KMS-11 (cell line): ENCODE measurements around the gene SHISA5.

ENCODE experiments used
- H2AFZ ChIP-seq: fragments of 200-600 bp; sonication (generic); 2 replicates; pipeline ENCODE4 v1.6.1; 2016; ENCODE audit warnings: antibody characterized with exemption, mixed run types, low read depth
- H3K27ac ChIP-seq: fragments of 200-600 bp; sonication (generic); 2 replicates; pipeline ENCODE4 v1.6.1; 2016; ENCODE audit warnings: mild to moderate bottlenecking, mixed run types
- H3K27me3 ChIP-seq: fragments of 200-600 bp; sonication (generic); 2 replicates; pipeline ENCODE4 v1.6.1; 2017; ENCODE audit warnings: mild to moderate bottlenecking, low read depth, mixed run types, moderate library complexity; ENCODE audit not compliant: insufficient read depth
- H3K36me3 ChIP-seq: fragments of 200-600 bp; sonication (generic); 2 replicates; pipeline ENCODE4 v1.6.1; 2017; ENCODE audit warnings: mild to moderate bottlenecking, mixed run types; ENCODE audit not compliant: insufficient read depth
- H3K4me1 ChIP-seq: fragments of 200-600 bp; sonication (generic); 2 replicates; pipeline ENCODE4 v1.6.1; 2016; ENCODE audit warnings: mild to moderate bottlenecking, low read depth, mixed run types; ENCODE audit not compliant: poor library complexity, severe bottlenecking
- H3K4me2 ChIP-seq: fragments of 200-600 bp; sonication (generic); 2 replicates; pipeline ENCODE4 v1.7.0; 2016; ENCODE audit warnings: mild to moderate bottlenecking, mixed run types
- H3K4me3 ChIP-seq: fragments of 200-600 bp; sonication (generic); IDR thresholded peaks from 2 replicates; pipeline ENCODE4 v1.6.1; 2017; ENCODE audit warnings: low read depth, low read length, mixed read lengths; ENCODE audit not compliant: insufficient read depth
- H3K79me2 ChIP-seq: fragments of 200-600 bp; sonication (generic); 2 replicates; pipeline ENCODE4 v1.6.1; 2016; ENCODE audit warnings: low read depth, mixed run types; ENCODE audit not compliant: insufficient read depth
- H3K9ac ChIP-seq: fragments of 200-600 bp; sonication (generic); 2 replicates; pipeline ENCODE4 v1.6.1; 2016; ENCODE audit warnings: mild to moderate bottlenecking, mixed run types
- H4K20me1 ChIP-seq: fragments of 200-600 bp; sonication (generic); 2 replicates; pipeline ENCODE4 v1.6.1; 2016; ENCODE audit warnings: mild to moderate bottlenecking, mixed run types; ENCODE audit not compliant: insufficient read depth
- TF ChIP-seq, protein P1 (sequence below): fragments of 200-600 bp; sonication (generic); conservative IDR thresholded peaks from 2 replicates; pipeline ENCODE4 v1.6.1; 2017; ENCODE audit warnings: low read depth, mild to moderate bottlenecking, antibody characterized with exemption, low read length, moderate library complexity, mixed read lengths

The SHISA5 gene

DNA sequence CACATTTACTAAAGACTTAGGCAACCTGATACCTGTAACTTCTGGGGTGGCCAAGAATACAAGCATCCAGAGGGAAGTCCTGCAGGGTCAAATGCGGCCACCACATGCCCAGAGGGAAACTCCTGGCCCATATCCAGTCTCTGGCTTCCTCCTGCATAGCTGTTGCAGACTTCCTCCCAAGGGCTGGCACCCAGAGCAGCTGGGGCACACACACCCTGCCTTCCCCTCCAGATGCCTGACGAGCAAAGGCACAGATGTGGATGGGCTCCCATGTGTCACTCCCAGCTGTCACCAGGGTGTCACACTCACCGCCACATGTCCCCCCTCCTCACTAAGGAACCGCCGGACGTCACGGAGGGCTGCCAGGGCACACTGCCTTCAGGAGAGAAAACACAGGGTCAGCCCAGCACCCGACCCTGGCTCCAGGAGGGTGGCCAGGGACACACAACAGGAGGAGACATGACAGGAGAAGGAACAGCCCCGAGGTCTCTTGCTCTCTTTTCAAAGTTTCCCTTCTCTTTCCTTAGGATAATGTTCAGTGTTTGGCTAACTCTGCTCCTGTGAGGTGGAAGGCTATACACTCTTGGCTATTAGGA lies 39.4 kb upstream of the SHISA5 start:
- Histone ChIP-seq H3K4me1 (no peaks in the 10 kb centered on the region), H3K36me3 (no peaks in the 10 kb centered on the region), H3K27me3 (no peaks in the 10 kb centered on the region), H4K20me1 (no peaks in the 10 kb centered on the region), H3K4me3 (no peak overlapping the region), H3K4me2 (no peak overlapping the region), H3K79me2 (no peaks in the 10 kb centered on the region), H3K27ac (no peak overlapping the region), H3K9ac (no peak overlapping the region), H2AFZ (no peak overlapping the region)
- TF ChIP-seq, protein P1, sequence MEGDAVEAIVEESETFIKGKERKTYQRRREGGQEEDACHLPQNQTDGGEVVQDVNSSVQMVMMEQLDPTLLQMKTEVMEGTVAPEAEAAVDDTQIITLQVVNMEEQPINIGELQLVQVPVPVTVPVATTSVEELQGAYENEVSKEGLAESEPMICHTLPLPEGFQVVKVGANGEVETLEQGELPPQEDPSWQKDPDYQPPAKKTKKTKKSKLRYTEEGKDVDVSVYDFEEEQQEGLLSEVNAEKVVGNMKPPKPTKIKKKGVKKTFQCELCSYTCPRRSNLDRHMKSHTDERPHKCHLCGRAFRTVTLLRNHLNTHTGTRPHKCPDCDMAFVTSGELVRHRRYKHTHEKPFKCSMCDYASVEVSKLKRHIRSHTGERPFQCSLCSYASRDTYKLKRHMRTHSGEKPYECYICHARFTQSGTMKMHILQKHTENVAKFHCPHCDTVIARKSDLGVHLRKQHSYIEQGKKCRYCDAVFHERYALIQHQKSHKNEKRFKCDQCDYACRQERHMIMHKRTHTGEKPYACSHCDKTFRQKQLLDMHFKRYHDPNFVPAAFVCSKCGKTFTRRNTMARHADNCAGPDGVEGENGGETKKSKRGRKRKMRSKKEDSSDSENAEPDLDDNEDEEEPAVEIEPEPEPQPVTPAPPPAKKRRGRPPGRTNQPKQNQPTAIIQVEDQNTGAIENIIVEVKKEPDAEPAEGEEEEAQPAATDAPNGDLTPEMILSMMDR, result no peak

DNA sequence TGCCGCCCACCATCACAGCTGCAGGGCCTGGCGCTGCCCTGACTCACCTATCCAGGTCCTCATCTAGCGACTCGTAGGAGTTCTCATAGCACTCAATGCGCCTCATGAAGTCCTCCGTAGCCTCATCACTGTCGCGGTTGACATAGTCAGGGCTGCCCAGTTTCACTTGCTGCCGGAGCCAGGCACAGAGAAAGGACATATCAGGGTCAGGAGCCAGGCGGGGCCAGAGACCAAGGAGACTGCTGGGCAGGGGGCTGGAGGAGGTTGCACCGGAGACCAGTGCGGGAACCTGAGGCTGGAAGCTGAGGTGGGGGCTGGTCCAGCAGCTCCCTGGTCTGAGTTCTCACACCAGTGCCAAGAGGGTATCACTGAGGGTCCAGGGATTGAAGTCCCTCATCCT lies 34.5 kb upstream of the SHISA5 start:
- TF ChIP-seq, protein P1, result no peak
- Histone ChIP-seq H3K9ac (no peak overlapping the region), H2AFZ (no peak overlapping the region), H3K79me2 (no peaks in the 10 kb centered on the region), H3K36me3 (no peaks in the 10 kb centered on the region), H3K4me1 (no peaks in the 10 kb centered on the region), H3K27ac (no peak overlapping the region), H4K20me1 (no peaks in the 10 kb centered on the region), H3K27me3 (no peaks in the 10 kb centered on the region), H3K4me2 (no peak overlapping the region), H3K4me3 (no peak overlapping the region)

DNA sequence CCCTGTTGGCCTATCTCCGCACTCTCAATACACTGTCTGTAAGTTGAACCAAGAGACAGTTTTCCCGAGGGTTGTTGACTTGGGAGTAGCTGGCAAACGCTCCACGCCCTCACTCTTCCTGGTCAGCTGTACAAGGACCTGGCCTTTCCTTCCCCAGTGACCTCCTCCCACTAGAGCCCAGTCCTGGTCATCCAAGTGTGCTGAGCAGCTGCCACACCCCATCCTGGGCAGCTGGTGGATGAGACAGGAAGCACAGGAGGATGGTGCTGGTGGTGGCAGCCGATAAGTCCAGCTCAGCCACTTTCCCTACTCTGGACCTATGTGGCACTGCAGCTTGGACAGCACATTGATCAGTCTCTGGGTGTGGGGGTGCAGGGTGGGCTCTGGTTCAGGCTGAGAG lies 32.8 kb upstream of the SHISA5 start:
- Histone ChIP-seq H3K27me3 (no peaks in the 10 kb centered on the region), H3K27ac (no peak overlapping the region), H3K4me2 (no peak overlapping the region), H3K4me1 (no peaks in the 10 kb centered on the region), H2AFZ (no peak overlapping the region), H3K36me3 (no peaks in the 10 kb centered on the region), H3K9ac (no peak overlapping the region), H3K4me3 (no peak overlapping the region), H4K20me1 (no peaks in the 10 kb centered on the region), H3K79me2 (no peaks in the 10 kb centered on the region)
- TF ChIP-seq, protein P1, result no peak

DNA sequence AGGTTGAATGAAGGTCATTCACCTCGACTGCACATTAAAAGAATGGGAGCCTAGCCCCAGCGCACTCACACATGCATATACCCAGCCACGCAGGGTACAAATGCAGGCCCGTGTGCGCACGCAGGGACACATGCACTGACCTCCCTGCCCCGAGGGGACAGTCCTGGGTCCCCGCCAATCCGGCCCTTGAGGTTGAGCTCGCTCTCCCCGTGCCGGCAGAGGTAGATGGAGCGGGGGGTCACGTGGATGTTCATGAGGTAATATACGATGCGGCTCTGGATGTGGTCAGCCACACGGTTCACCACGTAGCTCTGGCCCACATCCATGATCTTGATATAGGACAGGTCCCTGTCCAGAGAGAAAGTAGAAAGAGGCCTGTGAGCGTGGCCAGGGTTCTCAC lies 32.1 kb upstream of the SHISA5 start:
- Histone ChIP-seq H3K27me3 (no peaks in the 10 kb centered on the region), H3K9ac (no peak overlapping the region), H3K27ac (no peak overlapping the region), H2AFZ (no peak overlapping the region), H3K4me2 (no peak overlapping the region), H3K4me3 (no peak overlapping the region), H3K4me1 (no peaks in the 10 kb centered on the region), H4K20me1 (no peaks in the 10 kb centered on the region), H3K36me3 (no peaks in the 10 kb centered on the region), H3K79me2 (no peaks in the 10 kb centered on the region)
- TF ChIP-seq, protein P1, result no peak
